LNCAP (cell line): ENCODE results near the gene PARD3B.

Experiments used
- CTCF ChIP-seq: fragments of 450-650 bp; IDR thresholded peaks from 2 replicates; pipeline ENCODE4 v1.5.1; 2017; ENCODE audit warnings: mild to moderate bottlenecking

The PARD3B gene, protein sequence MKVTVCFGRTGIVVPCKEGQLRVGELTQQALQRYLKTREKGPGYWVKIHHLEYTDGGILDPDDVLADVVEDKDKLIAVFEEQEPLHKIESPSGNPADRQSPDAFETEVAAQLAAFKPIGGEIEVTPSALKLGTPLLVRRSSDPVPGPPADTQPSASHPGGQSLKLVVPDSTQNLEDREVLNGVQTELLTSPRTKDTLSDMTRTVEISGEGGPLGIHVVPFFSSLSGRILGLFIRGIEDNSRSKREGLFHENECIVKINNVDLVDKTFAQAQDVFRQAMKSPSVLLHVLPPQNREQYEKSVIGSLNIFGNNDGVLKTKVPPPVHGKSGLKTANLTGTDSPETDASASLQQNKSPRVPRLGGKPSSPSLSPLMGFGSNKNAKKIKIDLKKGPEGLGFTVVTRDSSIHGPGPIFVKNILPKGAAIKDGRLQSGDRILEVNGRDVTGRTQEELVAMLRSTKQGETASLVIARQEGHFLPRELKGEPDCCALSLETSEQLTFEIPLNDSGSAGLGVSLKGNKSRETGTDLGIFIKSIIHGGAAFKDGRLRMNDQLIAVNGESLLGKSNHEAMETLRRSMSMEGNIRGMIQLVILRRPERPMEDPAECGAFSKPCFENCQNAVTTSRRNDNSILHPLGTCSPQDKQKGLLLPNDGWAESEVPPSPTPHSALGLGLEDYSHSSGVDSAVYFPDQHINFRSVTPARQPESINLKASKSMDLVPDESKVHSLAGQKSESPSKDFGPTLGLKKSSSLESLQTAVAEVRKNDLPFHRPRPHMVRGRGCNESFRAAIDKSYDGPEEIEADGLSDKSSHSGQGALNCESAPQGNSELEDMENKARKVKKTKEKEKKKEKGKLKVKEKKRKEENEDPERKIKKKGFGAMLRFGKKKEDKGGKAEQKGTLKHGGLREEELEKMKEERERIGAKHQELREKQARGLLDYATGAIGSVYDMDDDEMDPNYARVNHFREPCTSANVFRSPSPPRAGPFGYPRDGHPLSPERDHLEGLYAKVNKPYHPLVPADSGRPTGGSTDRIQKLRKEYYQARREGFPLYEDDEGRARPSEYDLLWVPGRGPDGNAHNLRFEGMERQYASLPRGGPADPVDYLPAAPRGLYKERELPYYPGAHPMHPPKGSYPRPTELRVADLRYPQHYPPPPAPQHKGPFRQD (N-terminal part only)

GRCh38 chr2:204544961-204545860, at the start of gene PARD3B:
TSS of gene PARD3B (plus strand) at chr2:204545475. CDS start at chr2:204546000, 525 bp downstream.
- TF ChIP-seq CTCF: no peak

GRCh38 chr2:204496779-204497178, 48.5 kb upstream of the PARD3B start:
- no peak for TF ChIP-seq CTCF

DNA sequence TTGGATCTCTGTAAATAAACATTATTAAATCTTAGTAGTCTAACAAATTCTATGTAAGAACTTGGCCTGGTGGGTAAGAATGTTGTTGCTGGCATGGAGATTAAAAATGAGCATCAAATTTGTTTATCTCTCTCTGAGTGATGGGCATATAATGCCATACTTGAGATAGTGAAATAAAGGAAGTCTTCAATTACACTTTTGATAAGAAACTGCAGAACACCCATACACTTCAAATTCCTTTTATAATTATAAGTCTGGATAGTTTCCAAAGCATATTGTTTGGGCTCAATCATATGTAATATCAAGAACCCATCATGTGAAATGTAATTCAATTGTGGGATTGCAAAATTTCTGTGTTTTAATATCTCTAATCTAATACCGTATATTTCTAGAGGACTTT, 47.4 kb upstream of the PARD3B start:
- no peak for TF ChIP-seq CTCF

- TF ChIP-seq CTCF: no peak
These were observed 47.0 kb upstream of the PARD3B start for GRCh38 chr2:204498291-204498690.

DNA sequence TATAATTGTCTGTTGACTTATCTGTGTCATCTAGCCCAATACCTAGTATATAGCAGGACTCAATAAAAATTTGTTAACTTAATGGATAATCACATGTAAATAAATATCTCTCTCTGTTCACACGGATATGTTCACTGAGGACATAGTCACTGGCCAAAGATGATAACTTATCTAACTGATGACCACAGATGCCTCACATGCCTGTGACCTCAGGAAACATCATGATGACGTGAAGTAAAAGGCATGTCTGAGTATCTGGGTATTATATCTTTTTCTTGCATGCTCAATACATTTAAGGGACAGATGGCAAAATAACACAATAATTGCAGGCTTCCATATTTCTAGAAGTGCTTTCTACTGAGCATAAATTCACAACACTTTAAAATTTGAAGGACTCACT, 41.4 kb upstream of the PARD3B start:
- no peak for TF ChIP-seq CTCF

GRCh38 chr2:204504594-204504993, 40.7 kb upstream of the PARD3B start:
- TF ChIP-seq CTCF: no peak
